ENCODE measurements around the gene SHH.
"Not testable (repeated sequence)": the region's sequence is repeated elsewhere in the genome, so short reads cannot be mapped to it uniquely, and the experiment has no call there.

SHH gene

DNA sequence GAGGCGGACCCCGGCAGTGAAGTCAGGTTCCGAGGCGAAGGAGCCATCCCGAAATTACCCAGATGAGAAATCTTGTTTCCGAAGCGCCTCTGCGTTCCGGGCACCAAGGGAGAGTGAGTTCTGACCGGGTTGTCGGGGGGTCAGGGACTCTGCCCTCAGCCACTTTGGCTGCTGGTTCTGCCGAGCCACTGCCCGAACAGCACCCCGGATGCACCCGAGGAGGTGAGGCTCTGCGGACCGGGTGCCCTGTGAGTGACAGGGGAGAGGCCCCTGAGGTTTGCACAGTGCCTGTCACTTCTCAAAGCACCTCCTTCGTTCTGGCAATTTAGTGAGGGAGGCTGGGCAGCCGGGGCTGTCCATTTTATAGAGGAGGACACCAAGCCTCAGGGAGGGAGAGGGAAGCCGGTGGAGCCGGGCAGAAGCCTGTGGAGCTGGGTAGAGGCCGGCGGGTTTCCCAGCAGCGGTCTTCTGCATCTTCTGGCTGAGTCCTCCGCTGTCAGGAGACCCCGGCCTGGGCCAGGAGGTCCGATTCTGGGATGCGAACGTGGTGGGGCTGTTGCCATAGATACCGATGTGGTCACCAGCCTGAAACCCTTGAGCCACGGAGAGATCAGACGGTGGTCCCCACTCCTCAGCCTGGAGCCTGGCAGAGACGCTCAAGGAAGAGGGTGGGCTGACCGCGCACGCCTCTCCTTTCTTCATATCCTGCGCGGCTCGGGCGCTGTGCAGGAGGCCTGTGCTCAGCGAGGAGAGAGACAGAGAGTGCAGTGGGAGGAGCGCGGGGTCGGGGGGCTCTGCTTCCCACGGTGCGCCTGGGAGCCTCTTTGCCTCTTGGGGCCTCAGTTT, 18.9 kb upstream of the SHH start:
- no peaks in the 10 kb centered on the region for H3K36me3 ChIP-seq (ENCODE audit: insufficient read depth, low read depth, low read length)
- no peak overlapping the region for H3K9ac ChIP-seq (ENCODE audit: low read depth, low read length)
- H3K9me3 ChIP-seq (ENCODE audit: insufficient read depth, low read depth, low read length), result no peaks in the 10 kb centered on the region
- H3K27ac ChIP-seq (ENCODE audit: low read length), result no peak overlapping the region
- no peaks in the 10 kb centered on the region; the same call in 1 of the 2 replicates for H3K27me3 ChIP-seq (ENCODE audit: insufficient read depth, low read length)
- peaks cover under 1% of the 10 kb centered on the region; the same call in 1 of the 2 replicates for H3K4me1 ChIP-seq (ENCODE audit: insufficient read depth, low read length)
- H3K4me3 ChIP-seq (ENCODE audit: low read length), result no peak overlapping the region

DNA sequence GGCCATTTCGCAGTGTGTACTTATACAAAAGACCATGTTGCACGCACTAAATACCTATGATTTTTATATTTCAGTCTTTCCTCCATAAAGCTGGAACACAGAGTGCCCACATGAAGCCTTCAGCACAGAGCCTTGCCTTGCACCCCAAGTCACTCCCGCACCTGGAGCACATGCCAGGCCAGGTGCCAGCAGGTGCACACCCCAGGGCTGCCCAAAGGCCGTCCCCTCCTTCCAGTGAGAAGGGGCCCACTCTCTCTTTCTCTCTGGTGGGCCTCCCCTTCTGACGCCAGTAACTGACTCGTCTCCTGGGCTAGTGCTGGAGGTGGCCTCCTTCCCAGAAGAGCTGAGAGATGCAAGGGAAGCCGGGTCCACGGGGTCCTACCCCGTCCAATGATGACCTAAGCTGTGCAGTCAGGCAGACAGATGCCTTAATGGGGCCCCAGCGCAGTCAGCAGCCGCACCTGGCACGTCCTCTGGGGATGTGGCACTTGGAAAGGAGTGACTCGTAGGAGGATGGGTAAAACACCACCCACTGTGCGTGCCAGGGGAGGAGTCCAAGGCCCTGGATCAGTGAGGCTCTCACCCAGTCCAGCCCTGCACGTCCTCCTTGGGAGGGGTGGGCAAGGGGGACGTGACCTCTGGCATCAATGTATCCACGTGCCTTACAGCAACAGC, 17.7 kb upstream of the SHH start:
- H3K27me3 ChIP-seq (ENCODE audit: insufficient read depth, low read length), result no peaks in the 10 kb centered on the region; the same call in 1 of the 2 replicates
- H3K27ac ChIP-seq (ENCODE audit: low read length), result no peak overlapping the region
- H3K9me3 ChIP-seq (ENCODE audit: insufficient read depth, low read depth, low read length), result no peaks in the 10 kb centered on the region
- H3K4me1 ChIP-seq (ENCODE audit: insufficient read depth, low read length), result no peaks in the 10 kb centered on the region
- H3K4me3 ChIP-seq (ENCODE audit: low read length), result no peak overlapping the region
- no peak overlapping the region for H3K9ac ChIP-seq (ENCODE audit: low read depth, low read length)
- H3K36me3 ChIP-seq (ENCODE audit: insufficient read depth, low read depth, low read length), result no peaks in the 10 kb centered on the region

- no peaks in the 10 kb centered on the region for H3K4me1 ChIP-seq (ENCODE audit: insufficient read depth, low read length)
- H3K27me3 ChIP-seq (ENCODE audit: insufficient read depth, low read length), result no peaks in the 10 kb centered on the region
- H3K9ac ChIP-seq (ENCODE audit: low read depth, low read length), result no peak overlapping the region
- H3K4me3 ChIP-seq (ENCODE audit: low read length), result no peak overlapping the region
- no peaks in the 10 kb centered on the region for H3K9me3 ChIP-seq (ENCODE audit: insufficient read depth, low read depth, low read length)
- no peaks in the 10 kb centered on the region for H3K36me3 ChIP-seq (ENCODE audit: insufficient read depth, low read depth, low read length)
- no peak overlapping the region for H3K27ac ChIP-seq (ENCODE audit: low read length)
These were observed 13.1 kb upstream of the SHH start for GRCh38 chr7:155825336-155825735.

DNA sequence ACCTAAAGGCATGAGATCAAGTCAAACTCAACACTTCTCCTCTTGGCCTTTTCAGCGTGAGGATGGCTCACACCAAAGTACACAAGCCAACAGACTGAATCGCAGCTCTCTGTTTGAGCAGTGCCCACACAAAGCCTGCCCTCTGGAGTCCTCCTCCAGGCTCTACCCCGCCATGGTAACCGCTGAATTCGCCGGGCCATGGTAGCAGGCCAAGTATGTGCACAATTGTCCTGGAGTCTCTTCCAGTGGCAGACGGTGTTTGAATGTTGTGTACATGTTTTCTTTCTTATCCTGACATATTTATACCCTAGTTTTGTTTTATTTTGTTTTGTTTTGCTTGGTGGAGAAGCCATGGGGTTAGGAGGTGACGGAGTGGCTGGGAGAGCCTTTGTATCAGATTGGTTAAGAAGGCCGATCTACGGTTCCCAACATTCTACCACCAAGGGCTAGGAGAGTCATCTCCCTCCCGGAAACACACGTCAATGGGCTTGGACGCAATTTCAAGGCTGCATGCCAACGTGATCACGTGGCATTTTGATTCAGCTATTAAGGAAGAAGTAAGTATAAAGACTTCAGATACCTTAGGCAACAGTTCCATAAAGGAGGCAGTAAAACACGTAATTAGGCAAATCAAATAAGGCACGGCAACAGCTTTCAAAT, 12.1 kb upstream of the SHH start:
- no peaks in the 10 kb centered on the region for H3K36me3 ChIP-seq (ENCODE audit: insufficient read depth, low read depth, low read length)
- H3K4me1 ChIP-seq (ENCODE audit: insufficient read depth, low read length), result no peaks in the 10 kb centered on the region
- no peaks in the 10 kb centered on the region for H3K27me3 ChIP-seq (ENCODE audit: insufficient read depth, low read length)
- H3K9ac ChIP-seq (ENCODE audit: low read depth, low read length), result no peak overlapping the region
- H3K27ac ChIP-seq (ENCODE audit: low read length), result no peak overlapping the region
- no peak overlapping the region for H3K4me3 ChIP-seq (ENCODE audit: low read length)
- no peaks in the 10 kb centered on the region for H3K9me3 ChIP-seq (ENCODE audit: insufficient read depth, low read depth, low read length)

- H3K27ac ChIP-seq (ENCODE audit: low read length), result no peak overlapping the region
- no peaks in the 10 kb centered on the region; the same call in 1 of the 2 replicates for H3K27me3 ChIP-seq (ENCODE audit: insufficient read depth, low read length)
- no peaks in the 10 kb centered on the region for H3K9me3 ChIP-seq (ENCODE audit: insufficient read depth, low read depth, low read length)
- no peak overlapping the region for H3K4me3 ChIP-seq (ENCODE audit: low read length)
- H3K9ac ChIP-seq (ENCODE audit: low read depth, low read length), result no peak overlapping the region
- no peaks in the 10 kb centered on the region for H3K36me3 ChIP-seq (ENCODE audit: insufficient read depth, low read depth, low read length)
- H3K4me1 ChIP-seq (ENCODE audit: insufficient read depth, low read length), result no peaks in the 10 kb centered on the region
These were observed 9.6 kb upstream of the SHH start for GRCh38 chr7:155821851-155822250.

- H3K27ac ChIP-seq (ENCODE audit: low read length), result no peak overlapping the region
- no peak overlapping the region for H3K9ac ChIP-seq (ENCODE audit: low read depth, low read length)
- no peak overlapping the region for H3K4me3 ChIP-seq (ENCODE audit: low read length)
- H3K27me3 ChIP-seq (ENCODE audit: insufficient read depth, low read length), result peaks cover 9% of the 10 kb centered on the region
- H3K36me3 ChIP-seq (ENCODE audit: insufficient read depth, low read depth, low read length), result no peaks in the 10 kb centered on the region
- H3K9me3 ChIP-seq (ENCODE audit: insufficient read depth, low read depth, low read length), result no peaks in the 10 kb centered on the region
- H3K4me1 ChIP-seq (ENCODE audit: insufficient read depth, low read length), result no peaks in the 10 kb centered on the region
These were observed 8.5 kb upstream of the SHH start for GRCh38 chr7:155820788-155821187.

DNA sequence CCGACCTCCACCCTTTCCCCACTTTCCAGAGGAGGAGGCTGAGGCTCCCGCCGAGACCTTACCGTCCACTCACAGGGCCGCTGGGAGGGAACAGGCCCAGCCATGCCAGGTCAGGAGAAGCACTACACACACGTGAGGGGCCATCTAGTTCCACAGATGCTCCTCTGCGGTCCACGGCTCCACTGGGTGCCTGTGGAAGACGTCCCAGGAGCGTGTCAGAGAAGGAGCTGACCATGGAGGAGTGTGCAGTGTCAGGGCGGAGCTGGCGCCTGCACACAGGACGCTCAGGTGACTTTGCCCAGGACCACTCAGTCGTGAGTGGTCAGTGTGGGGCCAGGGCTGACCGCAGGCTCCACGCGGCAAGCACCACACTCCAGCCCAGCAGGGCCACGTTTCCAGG, 8.0 kb upstream of the SHH start:
- Histone ChIP-seq H3K4me1 (ENCODE audit: insufficient read depth, low read length) (no peaks in the 10 kb centered on the region), H3K27me3 (ENCODE audit: insufficient read depth, low read length) (peaks cover 14% of the 10 kb centered on the region), H3K27ac (ENCODE audit: low read length) (no peak overlapping the region), H3K9ac (ENCODE audit: low read depth, low read length) (no peak overlapping the region), H3K36me3 (ENCODE audit: insufficient read depth, low read depth, low read length) (no peaks in the 10 kb centered on the region), H3K4me3 (ENCODE audit: low read length) (no peak overlapping the region), H3K9me3 (ENCODE audit: insufficient read depth, low read depth, low read length) (no peaks in the 10 kb centered on the region)

GRCh38 chr7:155819186-155819585, 6.9 kb upstream of the SHH start:
- H3K27me3 ChIP-seq (ENCODE audit: insufficient read depth, low read length), result peaks cover 22% of the 10 kb centered on the region
- no peaks in the 10 kb centered on the region for H3K9me3 ChIP-seq (ENCODE audit: insufficient read depth, low read depth, low read length)
- no peak overlapping the region for H3K9ac ChIP-seq (ENCODE audit: low read depth, low read length)
- no peaks in the 10 kb centered on the region for H3K36me3 ChIP-seq (ENCODE audit: insufficient read depth, low read depth, low read length)
- no peaks in the 10 kb centered on the region for H3K4me1 ChIP-seq (ENCODE audit: insufficient read depth, low read length)
- H3K4me3 ChIP-seq (ENCODE audit: low read length), result no peak overlapping the region
- no peak overlapping the region for H3K27ac ChIP-seq (ENCODE audit: low read length)

GRCh38 chr7:155818820-155819168, 6.5 kb upstream of the SHH start:
- H3K27ac ChIP-seq (ENCODE audit: low read length), result no peak overlapping the region
- H3K27me3 ChIP-seq (ENCODE audit: insufficient read depth, low read length), result peaks cover 26% of the 10 kb centered on the region
- H3K9me3 ChIP-seq (ENCODE audit: insufficient read depth, low read depth, low read length), result no peaks in the 10 kb centered on the region
- no peak overlapping the region for H3K4me3 ChIP-seq (ENCODE audit: low read length)
- no peak overlapping the region for H3K9ac ChIP-seq (ENCODE audit: low read depth, low read length)
- H3K4me1 ChIP-seq (ENCODE audit: insufficient read depth, low read length), result no peaks in the 10 kb centered on the region
- no peaks in the 10 kb centered on the region for H3K36me3 ChIP-seq (ENCODE audit: insufficient read depth, low read depth, low read length)

DNA sequence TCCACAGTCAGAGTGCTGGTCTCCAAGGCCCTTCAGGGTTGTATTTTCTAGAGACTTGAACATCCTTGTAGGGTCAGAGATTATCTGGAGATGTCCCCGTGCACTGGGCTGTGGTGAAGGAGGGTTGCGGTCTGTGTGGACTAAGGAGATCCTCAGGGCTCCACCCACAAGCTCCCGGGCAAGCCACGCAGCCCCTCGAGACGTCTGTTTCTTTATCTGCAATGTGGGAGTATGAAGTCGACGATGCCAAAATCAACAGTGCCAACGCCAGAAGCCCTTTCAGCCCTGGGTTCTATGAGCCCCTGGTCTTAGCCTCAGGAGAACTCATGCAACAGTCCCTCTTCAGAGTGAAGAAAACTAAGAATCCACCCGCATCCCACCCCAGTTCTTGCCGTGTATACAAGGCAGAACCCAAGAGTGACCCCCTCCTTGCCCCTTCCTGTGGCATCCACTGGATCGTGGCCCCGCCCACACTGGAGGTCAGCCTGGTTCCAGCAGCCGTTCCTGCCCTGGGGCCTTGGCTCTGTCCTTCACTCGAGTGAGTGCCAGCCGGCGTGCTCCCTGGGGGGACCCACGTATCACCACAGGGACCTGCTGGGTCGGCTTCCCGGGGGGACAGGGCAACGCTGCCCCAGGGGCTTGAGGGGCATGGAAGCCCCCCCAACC, 6.0 kb upstream of the SHH start:
- H3K4me1 ChIP-seq (ENCODE audit: insufficient read depth, low read length), result no peaks in the 10 kb centered on the region
- H3K27ac ChIP-seq (ENCODE audit: low read length), result no peak overlapping the region
- no peaks in the 10 kb centered on the region for H3K9me3 ChIP-seq (ENCODE audit: insufficient read depth, low read depth, low read length)
- H3K36me3 ChIP-seq (ENCODE audit: insufficient read depth, low read depth, low read length), result no peaks in the 10 kb centered on the region
- H3K9ac ChIP-seq (ENCODE audit: low read depth, low read length), result no peak overlapping the region
- H3K27me3 ChIP-seq (ENCODE audit: insufficient read depth, low read length), result peaks cover 31% of the 10 kb centered on the region
- no peak overlapping the region for H3K4me3 ChIP-seq (ENCODE audit: low read length)

DNA sequence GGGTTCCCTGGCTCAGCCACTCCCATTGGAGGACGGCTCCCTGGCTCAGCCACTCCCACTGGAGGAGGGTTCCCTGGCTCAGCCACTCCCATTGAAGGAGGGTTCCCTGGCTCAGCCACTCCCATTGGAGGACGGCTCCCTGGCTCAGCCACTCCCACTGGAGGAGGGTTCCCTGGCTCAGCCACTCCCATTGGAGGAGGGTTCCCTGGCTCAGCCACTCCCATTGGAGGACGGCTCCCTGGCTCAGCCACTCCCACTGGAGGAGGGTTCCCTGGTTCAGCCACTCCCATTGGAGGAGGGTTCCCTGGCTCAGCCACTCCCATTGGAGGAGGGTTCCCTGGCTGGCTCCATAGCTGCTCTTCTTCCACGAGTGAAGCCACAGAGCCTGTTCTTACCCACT, 5.3 kb upstream of the SHH start:
- H3K27ac ChIP-seq (ENCODE audit: low read length); H3K4me3 ChIP-seq (ENCODE audit: low read length); H3K36me3 ChIP-seq (ENCODE audit: insufficient read depth, low read depth, low read length); H3K9ac ChIP-seq (ENCODE audit: low read depth, low read length); H3K9me3 ChIP-seq (ENCODE audit: insufficient read depth, low read depth, low read length); H3K4me1 ChIP-seq (ENCODE audit: insufficient read depth, low read length): not testable (repeated sequence)
- peaks cover 39% of the 10 kb centered on the region for H3K27me3 ChIP-seq (ENCODE audit: insufficient read depth, low read length)

Measured in iPS-20b (cell line).